ENCODE data around the gene BCAS4.
A peak's percentile ranks its signal among the peaks of the same experiment; 100 is the strongest.
"Not testable (repeated sequence)": the region's sequence is repeated elsewhere in the genome, so short reads cannot be mapped to it uniquely, and the experiment has no call there.

The BCAS4 gene

DNA sequence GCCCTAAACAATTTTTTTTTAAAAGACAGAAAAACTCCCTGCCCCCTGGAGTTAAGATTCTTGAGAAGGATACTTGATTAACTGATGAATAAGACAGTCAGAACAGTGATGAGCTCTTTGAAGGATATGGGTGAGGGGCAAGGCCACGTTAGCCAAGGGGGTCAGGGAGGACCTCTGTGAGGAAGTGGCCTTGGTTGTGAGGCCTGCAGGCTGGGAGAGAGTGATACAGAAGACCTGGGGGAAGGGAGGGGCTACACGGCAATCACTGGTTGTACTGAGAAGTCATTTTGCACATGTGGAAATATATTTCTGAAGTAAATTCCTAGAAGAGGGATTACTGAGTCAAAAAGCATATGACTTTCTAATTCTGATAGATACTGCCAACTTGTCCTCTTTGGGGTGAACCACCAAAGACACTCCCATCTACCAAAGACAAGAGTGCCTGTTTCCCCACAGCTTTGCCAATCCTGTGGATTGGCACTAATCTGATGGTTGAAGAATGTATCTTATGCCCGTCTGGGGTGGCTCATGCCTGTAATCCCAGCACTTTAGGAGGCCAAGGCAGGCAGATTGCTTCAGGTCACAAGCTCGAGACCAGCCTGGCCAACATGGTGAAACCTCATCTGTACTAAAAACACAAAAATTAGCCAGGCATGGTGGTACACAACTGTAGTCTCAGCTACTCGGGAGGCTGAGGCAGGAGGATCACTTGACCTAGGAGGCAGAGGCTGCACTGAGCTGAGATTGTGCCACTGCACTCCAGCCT is 22.3 kb upstream of the BCAS4 start:
- DNase-seq = no peak

- DNase-seq = no peak
Observed at GRCh38 chr20:50774515-50774914, 20.3 kb upstream of the BCAS4 start.

- DNase-seq = no peak
Observed at GRCh38 chr20:50776122-50776817, 18.6 kb upstream of the BCAS4 start.

DNA sequence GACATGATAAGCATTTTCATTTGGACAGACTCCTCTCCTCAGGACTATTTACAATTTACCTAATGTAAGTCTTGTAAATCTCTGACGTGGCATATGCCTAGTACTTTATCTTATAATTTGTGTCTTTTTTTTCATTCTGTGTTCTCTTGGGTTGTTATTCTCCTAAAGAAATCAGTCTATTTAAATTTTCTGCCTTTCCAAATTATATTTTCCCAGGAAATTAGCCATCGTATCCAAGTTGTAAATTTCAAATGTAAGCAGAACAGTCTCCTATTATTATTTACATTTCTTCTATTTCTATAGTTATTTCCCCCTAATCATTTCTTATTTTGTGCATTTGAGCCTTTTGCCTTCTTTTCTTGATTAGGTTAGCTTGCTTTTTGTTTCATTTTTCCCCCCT is 17.5 kb upstream of the BCAS4 start:
- no peak for DNase-seq

DNA sequence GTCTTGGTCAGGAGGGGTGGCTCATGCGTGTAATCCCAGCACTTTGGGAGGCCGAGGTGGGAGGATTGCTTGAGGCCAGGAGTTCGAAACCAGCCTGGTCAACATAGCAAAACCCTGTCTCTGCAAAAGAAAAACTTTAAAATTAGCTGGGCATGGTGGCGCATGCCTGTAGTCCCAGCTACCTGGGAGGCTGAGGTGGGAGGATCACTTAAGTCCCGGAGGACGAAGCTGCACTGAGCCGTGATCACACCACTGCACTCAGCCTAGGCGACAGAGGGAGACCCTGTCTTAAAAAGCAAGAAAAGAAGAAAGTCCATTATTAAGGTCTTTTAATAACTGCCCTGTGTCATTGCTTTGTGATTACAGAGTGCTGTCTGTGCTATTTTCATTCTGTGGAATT is 15.9 kb upstream of the BCAS4 start:
- DNase-seq = not testable (repeated sequence)

- DNase-seq = no peak
Observed at GRCh38 chr20:50783390-50783789, 11.5 kb upstream of the BCAS4 start.

- DNase-seq = no peak
Observed at GRCh38 chr20:50783903-50784302, 11.0 kb upstream of the BCAS4 start.

DNA sequence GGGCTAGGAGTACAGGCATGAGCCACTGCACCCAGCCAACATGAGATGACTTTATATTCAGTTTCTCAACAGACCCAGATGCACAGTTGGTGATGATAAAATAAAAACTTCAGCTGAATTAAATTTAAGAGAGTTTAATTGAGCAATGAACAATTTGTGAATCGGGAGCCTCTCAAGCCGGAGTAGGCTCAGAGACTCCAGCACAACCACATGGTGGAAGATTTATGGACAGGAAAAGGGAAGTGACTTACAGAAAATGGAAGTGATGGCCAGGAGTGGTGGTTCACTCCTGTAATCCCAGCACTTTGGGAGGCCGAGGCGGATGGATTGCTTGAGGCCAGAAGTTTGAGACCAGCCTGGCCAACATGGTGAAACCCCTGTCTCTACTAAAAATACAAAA is 10.4 kb upstream of the BCAS4 start:
- no peak for DNase-seq

DNA sequence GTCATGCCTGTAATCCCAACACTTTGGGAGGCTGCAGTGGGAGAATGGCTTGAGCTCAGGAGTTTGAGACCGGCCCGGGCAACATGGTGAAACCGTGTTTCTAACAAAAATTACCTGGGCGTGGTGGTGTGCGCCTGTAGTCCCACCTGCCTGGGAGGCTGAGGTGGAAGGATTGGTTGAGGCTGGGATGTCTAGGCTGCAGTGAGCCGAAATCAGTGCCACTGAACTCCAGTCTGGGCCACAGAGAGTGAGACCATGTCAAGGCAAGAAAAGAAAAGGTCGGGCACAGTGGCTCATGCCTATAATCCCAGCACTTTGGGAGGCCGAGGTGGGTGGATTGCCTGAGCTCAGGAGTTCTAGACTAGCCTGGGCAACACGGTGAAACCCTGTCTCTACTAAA is 8.2 kb upstream of the BCAS4 start:
- DNase-seq = no peak

GRCh38 chr20:50787181-50787580 is 7.7 kb upstream of the BCAS4 start:
- DNase-seq = no peak

- peak; percentile 74 for DNase-seq
Observed at GRCh38 chr20:50788045-50788991, 6.5 kb upstream of the BCAS4 start.

DNA sequence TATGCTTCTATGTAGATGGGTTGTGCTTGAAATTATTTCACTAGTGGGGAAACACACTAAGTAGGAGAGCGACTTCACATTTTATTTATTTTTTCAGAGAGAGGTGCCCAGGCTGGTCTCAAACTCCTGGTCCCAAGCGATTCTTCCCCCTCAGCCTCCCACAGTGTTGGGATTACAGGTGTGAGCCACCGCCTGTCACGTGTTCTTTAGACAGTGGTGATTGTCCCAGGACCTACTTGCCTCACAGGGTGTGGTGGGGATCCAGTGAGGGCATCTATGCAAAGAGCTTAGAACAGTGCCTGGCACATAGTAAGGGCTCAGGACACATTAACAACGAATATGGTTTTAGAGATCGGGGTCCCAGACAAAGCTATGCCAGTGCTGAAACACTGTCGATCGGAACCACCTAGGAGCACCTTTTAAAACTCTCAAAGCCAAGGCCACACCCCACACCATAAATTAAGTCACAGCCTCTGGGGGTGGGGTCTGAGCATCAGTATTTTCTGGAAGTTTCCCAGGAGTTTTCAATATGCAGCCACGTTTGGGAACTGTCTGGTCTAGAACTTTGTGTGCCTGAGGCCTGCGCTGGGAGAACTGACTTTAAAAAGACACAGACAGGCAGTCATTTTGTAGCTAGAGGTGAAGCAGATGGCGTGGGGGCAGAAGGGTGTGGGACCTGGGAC is 4.8 kb upstream of the BCAS4 start:
- no peak for DNase-seq

- DNase-seq = peak; percentile 94
Observed at GRCh38 chr20:50790651-50791277, 4.1 kb upstream of the BCAS4 start.

- no peak for DNase-seq
Observed at GRCh38 chr20:50792708-50793574, 1.9 kb upstream of the BCAS4 start.

DNA sequence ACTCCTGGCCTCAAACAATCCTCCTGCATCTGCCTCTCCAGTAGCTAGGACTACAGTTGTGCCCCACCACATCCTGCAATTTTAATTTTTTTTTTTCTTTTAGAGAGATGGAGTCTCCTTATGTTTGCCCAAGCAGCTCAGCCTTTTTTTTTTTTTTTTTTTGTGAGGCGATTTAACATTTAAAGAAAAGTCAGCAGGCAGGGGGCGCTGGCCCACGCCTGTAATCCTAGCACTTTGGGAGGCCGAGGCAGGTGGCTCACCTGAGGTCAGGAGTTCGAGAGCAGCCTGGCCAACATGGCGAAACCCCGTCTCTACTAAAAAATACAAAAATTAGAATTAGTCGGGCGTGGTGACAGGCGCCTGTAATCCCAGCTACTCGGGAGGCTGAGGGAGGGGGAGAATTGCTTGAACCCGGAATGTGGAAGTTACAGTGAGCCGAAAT is 1.3 kb upstream of the BCAS4 start:
- DNase-seq = peak; percentile 32

DNA sequence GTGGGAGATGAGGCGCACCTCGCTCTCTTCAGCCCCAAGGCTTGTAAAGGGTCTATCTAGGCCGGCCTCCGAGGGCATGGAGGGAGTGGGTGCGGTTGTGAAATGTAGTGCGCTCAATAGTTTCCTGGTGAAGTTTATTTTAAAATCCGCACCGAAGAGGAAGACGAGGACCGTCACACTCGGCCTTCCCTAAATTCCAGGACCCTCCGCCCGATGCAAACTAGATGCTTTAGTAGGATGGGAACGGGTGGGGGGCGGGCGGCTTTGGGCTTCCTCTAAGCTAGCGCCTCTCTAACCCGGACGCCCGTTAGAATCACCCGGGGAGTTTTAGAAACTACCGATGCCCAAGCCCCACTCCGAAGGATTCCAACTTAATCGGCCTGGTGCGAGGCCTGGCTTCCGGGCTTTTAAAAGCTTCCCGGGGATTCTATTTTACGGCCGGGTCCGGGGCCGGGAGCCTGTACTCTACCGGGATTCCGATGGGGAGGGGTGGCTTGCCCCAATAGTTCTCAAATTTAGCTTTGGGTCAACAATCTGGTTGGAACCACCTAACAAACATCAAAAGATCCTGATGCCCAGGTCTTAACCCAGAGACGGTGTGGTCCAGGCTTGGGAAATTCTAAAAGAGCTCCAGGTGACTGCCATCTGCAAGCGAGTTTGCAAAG is 548 bp upstream of the BCAS4 start:
- DNase-seq = no peak

DNA sequence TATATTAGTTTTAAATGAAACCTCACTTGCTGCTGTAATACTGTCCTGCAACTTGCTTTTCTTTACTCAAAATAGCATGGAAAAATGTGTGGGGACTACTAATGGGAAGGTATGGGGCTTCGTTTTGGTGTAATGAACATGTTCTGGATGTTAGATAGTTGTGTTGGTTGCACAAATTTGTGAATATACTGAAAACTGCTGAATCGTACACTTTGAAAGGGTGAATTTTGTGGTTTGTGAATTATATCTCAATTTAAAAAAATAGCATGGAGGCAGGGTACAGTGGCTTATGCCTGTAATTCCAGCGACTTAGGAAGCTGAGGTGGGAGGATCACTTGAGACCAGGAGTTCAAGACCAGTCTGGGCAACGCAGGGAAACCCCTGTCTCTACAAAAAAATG is 2.3 kb downstream of the BCAS4 start:
- DNase-seq = no peak

GRCh38 chr20:50798650-50799049 is 3.8 kb downstream of the BCAS4 start:
- no peak for DNase-seq

DNA sequence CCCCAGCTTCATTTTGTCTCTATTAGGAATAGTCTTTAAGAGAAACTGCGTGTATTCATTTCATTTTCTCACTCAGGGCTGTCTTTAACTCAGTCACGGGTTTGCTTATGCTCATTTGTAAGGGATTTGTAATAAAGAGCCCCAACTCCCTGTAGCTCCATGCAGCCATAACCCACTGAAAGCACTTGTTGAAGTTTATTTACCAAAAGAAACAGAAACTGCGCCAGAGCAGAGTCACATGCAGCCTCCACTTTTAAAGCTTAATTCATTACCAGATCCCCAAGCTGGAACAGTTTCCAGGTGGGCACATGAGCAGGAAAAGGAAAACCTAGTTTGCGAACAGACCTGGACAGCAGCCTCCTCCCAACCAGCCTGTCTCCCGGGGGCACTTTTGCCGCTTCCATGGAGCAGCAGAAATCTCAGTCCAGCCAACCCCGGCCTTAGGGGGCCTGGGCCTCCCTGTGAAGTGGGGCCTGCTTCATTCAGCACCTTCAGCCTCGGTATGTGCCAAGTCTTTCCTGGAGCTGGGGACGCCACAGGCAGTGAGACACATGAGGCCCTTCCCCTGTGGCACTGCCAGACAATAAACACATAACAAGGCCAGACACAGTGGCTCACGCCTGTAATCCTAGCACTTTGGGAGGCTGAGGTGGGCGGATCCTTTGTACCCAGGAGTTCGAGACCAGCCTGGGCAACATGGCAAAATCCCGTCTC is 4.5 kb downstream of the BCAS4 start:
- DNase-seq = no peak

Measured in fibroblast of skin of right biceps (primary cell).